Activated CD8-positive, alpha-beta T cell treated with anti-CD3 and anti-CD28 coated beads for 36 hours (primary cell): ENCODE results near the gene WDR88. TPM values are rescaled to one million over a fixed set of nuclear protein-coding genes. Genes with fewer than 3 reads are reported as not detected.

Experiments
- ATAC-seq: fragments of 200-7000 bp; cut with Tn5 transposase; one replicate; pipeline ENCODE4 v1.10.0; 2021; ENCODE audit warnings: mild to moderate bottlenecking, moderate library complexity
- CTCF ChIA-PET: fragments of 350-600 bp; sonication (Branson Sonifier 250); formaldehyde crosslinking; loops from one replicate; lab custom pipeline; 2021; ENCODE audit warnings: antibody characterized with exemption; lab: Charles Lee
- POLR2A ChIA-PET: fragments of 350-600 bp; sonication (Branson Sonifier 250); formaldehyde crosslinking; loops from one replicate; lab custom pipeline; 2021; ENCODE audit warnings: antibody characterized with exemption; lab: Charles Lee
- DNase-seq: peaks from one replicate; pipeline ENCODE4 v3.0.0-alpha.2; 2020
- H3K27ac Mint-ChIP-seq: one replicate; pipeline ENCODE4 v1.8.0; 2021; ENCODE audit warnings: mild to moderate bottlenecking, mixed read lengths
- H3K27me3 Mint-ChIP-seq: one replicate; pipeline ENCODE4 v1.8.0; 2021; ENCODE audit warnings: mixed read lengths
- H3K36me3 Mint-ChIP-seq: one replicate; pipeline ENCODE4 v1.8.0; 2021; ENCODE audit warnings: low read depth, mixed read lengths
- H3K4me1 Mint-ChIP-seq: one replicate; pipeline ENCODE4 v1.8.0; 2021; ENCODE audit warnings: low read depth, mixed read lengths
- H3K4me3 Mint-ChIP-seq: one replicate; pipeline ENCODE4 v1.8.0; 2021; ENCODE audit warnings: mild to moderate bottlenecking, moderate library complexity, mixed read lengths
- H3K9me3 Mint-ChIP-seq: one replicate; pipeline ENCODE4 v1.8.0; 2021; ENCODE audit warnings: mixed read lengths
- CTCF ChIP-seq: fragments of 200-600 bp; IDR thresholded peaks from one replicate; pipeline ENCODE4 v1.8.0; 2022; ENCODE audit warnings: antibody characterized with exemption, mild to moderate bottlenecking
- intact Hi-C: fragments of 100-400 bp; cut with micrococcal nuclease; formaldehyde crosslinking; loops from one replicate; pipeline ENCODE4 v1.10.0; 2022
- total RNA-seq, 2 experiments: library from RNA; stranded (reverse); gene quantifications; one replicate each; pipeline ENCODE4 v1.2.3, GENCODE V29; 2021

WDR88 gene
- total RNA-seq, 2 experiments from 2014 or later, result not detected

GRCh38 chr19:33206261-33207039 lies 74.5 kb downstream of the WDR88 start:
- ATAC-seq (no peak), DNase-seq (no peak)
- no peak overlapping the region for H3K4me3 Mint-ChIP-seq
- CTCF ChIA-PET, result no interaction called here
- no peaks in the 10 kb centered on the region for H3K36me3 Mint-ChIP-seq
- H3K4me1 Mint-ChIP-seq, result no peaks in the 10 kb centered on the region
- intact Hi-C loops, result no loop called here
- TF ChIP-seq CTCF, result no peak
- no peak overlapping the region for H3K27ac Mint-ChIP-seq
- H3K9me3 Mint-ChIP-seq, result no peaks in the 10 kb centered on the region
- H3K27me3 Mint-ChIP-seq, result no peaks in the 10 kb centered on the region
- POLR2A ChIA-PET, result no interaction called here

- ATAC-seq (no peak), DNase-seq (no peak)
- Mint-ChIP-seq H3K27me3 (no peaks in the 10 kb centered on the region), H3K9me3 (no peaks in the 10 kb centered on the region), H3K4me3 (no peak overlapping the region), H3K27ac (no peak overlapping the region), H3K4me1 (no peaks in the 10 kb centered on the region), H3K36me3 (no peaks in the 10 kb centered on the region)
- intact Hi-C loops, result no loop called here
- TF ChIP-seq CTCF, result no peak
- CTCF ChIA-PET, result no interaction called here
- POLR2A ChIA-PET, result no interaction called here
Observed at GRCh38 chr19:33207040-33207620, 75.2 kb downstream of the WDR88 start.

DNA sequence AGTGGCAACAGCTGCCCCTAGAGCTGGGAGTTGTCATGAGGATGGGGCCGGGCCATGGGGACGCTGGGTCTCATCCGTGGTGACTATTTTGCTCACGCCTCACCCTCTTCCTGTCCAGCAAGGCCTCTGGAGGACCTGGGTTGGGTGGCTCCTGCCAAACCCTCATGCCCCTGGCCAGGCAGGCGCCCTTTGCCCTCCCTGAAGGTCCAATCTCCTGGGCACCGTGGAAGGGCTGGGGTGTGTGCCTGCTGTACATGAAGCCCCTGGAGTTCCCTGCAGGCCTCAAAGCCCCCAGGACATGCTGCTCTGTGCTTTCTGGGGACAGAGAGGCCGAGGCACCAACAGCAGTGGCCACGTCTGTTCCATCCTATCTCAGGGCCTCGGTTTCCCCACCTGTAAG lies 76.0 kb downstream of the WDR88 start:
- ChIA-PET CTCF (no interaction called here), POLR2A (no interaction called here)
- ATAC-seq (no peak), DNase-seq (no peak)
- no peaks in the 10 kb centered on the region for H3K27me3 Mint-ChIP-seq
- no peaks in the 10 kb centered on the region for H3K4me1 Mint-ChIP-seq
- no peak for TF ChIP-seq CTCF
- no peak overlapping the region for H3K4me3 Mint-ChIP-seq
- no peak overlapping the region for H3K27ac Mint-ChIP-seq
- no peaks in the 10 kb centered on the region for H3K36me3 Mint-ChIP-seq
- H3K9me3 Mint-ChIP-seq, result no peaks in the 10 kb centered on the region
- intact Hi-C loops, result no loop called here

- TF ChIP-seq CTCF, result no peak
- Mint-ChIP-seq H3K4me1 (no peaks in the 10 kb centered on the region), H3K9me3 (no peaks in the 10 kb centered on the region), H3K27ac (no peak overlapping the region), H3K27me3 (no peaks in the 10 kb centered on the region), H3K4me3 (no peak overlapping the region), H3K36me3 (no peaks in the 10 kb centered on the region)
- ChIA-PET POLR2A (no interaction called here), CTCF (no interaction called here)
- ATAC-seq (no peak), DNase-seq (no peak)
- intact Hi-C loops, result no loop called here
Observed at GRCh38 chr19:33208371-33208895, 76.5 kb downstream of the WDR88 start.
